GM19455 (cell line): ENCODE results near the gene NCOA3.

Experiments used
- ATAC-seq: cut with Tn5 transposase; IDR thresholded peaks from one replicate; pipeline ENCODE4 v1.9.1; 2021; ENCODE audit not compliant: unreplicated experiment

NCOA3 gene

DNA sequence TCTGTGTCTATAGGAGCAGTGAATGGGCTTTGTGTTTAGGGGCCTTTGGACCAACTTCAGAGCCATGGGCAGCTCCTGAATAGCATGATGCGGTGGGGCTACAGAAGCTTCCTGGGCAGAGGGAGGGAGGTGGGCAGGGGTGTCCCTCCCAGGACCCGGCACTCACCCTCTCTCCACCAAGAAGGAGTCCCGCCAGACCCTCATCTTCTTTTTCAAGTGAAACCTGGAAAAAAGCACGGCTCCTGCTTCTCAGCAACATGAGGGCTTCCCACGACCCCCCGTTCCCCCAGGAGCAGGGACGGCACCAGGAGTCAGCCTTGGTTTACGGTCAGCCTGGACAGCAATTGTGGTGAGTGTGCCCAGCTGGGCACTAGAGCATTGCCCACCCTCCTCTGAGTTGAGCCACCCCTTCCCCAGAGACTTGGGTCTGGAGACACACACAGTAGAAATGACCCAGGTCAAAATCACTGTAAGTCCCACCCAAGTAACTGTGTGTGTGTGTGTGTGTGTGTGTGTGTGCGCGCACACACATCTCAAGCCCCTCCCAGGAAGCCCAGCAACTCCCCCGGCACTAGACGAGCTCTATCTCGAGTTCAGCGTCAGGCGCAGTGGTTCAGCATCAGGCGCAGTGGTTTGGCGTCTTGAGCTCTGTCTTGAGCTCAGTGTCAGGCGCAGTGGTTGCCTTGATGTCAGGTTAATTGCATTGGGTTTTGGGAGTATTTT, 175.4 kb downstream of the NCOA3 start:
- no peak for ATAC-seq

DNA sequence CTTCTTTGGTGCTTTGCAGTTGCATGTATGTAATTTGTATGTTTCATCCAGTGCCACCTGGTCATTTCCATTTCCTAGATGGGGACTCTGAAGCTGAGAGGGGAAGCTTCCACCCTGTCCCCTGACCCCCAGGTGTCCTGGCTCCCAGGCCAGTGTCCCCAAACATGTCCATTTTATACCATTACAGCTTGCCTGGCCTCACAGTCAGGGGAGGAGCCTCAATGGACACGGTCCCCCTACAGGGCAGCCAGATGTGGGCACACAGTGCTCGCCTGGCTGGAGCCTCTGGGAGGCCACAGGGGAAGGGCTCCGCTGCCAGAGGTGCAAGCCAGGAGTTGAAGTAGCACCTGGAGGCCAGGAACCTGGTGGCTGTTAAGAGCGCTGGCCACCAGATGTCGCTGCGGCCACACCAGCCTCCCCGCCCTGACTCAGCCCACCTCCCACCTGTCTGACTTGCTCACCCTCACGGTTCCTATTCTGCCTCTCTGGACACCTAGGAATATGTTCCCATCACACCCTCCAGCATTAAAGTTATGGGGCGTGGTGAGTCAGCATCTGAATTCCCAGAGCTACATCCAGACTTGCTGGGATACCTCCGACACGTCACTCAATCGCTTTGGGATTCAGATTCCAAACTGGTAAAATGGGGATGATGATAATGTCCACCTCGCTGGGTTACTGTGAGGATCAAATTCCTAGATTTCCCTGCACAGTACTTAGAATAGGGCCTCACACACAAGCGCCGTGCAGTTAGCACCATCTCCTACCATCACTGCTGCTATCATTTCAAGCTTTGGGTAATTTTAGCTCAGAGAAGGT, 176.2 kb downstream of the NCOA3 start:
- ATAC-seq = no peak

DNA sequence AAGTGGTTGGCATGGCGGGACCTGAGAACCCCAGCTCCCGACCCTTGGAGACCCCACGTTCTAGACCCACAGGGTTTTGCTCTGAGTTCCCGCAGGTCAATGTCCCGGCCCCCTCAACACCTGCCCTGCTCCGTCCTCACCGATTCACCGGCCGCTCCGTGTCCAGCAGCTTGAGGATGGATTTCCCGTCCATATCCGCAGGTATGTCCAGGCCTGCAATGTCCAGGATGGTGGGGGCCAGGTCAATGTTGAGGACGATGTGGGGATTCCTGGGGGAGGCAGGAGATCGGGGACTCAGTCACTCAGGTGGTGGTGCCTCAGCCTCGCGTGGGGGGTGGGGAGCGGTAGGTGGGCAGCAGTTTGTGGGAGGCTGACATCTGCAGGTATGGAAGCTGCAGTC, 176.8 kb downstream of the NCOA3 start:
- ATAC-seq = no peak

DNA sequence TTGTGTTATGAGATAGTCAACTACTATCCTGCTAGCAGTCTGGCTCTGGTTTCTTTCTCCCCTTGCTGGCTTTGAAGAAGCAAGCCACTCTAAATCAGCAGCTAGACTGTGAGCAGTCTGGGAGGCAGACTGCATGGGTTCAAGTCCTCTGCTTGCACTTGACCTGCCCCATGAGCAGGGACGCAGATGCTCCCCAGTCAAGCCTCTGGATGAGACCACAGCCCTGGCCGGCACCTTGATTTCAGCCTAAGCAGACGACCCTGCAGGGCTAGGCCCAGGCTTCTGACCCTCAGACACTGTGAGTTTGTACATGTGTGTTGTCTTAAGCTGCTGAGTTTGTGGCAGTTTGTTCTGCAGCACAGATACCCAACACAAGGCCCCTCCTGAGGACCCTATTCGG, 177.8 kb downstream of the NCOA3 start:
- ATAC-seq = no peak

DNA sequence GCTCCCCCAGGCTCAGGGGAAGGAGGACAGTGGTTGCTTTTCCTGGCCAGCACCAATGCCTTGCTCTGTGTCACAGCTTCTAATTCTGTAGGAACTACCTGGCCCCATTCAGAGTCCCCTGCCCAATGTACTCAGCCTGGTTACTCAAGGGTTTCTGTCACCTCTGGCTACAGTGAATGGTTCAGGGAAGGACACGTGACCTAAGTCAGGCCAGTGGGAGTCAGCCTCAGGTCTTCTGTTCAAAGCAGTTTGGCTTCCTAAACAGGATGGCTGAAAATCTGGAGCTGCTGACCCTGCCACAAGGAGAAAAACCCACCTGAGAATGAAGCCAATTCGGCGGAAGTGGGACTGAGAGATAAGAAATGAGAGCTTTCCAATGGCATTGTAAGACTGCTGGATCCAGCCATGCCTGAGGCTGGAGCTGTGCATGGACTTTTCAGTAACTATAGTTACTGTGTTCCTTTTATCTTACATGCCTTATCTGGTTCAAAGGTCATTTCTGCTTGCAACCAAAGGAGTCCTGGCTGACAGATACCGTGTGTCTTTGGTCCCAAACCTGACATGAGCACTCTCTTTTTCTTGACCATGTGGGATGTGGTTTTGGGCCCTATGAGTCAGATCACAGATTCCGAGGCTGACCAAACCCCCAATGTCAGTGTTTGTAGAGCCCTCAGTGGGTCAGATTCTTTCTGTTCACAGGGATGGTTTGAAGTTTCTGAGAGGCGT, 179.3 kb downstream of the NCOA3 start:
- no peak for ATAC-seq

DNA sequence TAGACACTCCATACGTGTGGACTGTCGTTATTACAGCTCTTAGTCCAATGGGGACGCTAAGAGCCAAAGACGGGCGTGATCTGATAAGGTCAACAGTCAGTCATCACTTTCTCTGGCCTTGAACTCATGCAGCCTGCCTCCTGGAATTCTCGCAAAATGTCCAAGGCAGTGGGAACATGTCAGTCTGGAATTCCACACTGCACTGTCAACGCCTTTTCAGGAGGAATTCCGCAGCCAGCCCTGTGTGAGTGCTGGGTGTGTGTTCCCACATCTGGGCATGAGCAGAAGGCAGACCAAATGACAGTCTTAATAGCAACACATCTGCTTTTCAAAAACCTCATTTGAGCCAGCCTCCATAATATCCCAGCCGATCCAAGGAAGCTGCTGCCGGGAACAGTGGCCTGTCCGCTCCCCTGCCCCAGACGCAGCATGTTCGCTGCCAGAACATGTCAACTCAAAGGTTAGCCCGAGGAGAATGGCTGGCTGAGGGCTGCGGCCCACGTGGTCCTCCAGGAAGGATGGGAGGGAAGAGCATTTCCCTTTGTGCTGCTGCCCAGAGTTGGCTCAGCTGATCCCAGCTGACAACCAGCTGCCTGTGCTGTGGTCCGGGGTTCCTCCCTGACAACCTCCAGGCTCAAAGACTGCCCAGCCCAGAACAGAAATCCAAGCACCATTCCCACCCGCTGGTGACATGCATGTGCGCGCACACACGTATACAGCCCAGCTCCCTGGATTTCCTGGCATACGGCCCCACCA, 180.5 kb downstream of the NCOA3 start:
- ATAC-seq = no peak

DNA sequence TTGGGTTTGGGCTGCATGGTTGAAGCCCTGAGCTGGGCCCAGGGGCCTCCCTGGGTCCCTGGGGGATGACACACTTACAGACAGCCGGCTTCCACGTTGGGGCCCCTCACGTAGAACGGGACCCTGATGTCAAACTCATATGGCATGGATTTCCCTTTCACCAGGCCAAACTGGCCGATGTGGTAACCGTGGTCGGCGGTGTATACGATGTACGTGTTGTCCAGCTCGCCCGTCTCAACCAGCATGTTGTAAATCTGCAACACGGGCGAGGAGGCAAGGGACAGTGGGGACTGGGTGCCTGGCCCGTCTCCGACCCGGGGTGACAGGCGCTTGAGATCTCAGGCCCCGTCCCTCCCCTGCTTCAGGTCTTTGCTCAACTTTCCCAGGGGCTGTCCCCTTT, 181.2 kb downstream of the NCOA3 start:
- no peak for ATAC-seq

DNA sequence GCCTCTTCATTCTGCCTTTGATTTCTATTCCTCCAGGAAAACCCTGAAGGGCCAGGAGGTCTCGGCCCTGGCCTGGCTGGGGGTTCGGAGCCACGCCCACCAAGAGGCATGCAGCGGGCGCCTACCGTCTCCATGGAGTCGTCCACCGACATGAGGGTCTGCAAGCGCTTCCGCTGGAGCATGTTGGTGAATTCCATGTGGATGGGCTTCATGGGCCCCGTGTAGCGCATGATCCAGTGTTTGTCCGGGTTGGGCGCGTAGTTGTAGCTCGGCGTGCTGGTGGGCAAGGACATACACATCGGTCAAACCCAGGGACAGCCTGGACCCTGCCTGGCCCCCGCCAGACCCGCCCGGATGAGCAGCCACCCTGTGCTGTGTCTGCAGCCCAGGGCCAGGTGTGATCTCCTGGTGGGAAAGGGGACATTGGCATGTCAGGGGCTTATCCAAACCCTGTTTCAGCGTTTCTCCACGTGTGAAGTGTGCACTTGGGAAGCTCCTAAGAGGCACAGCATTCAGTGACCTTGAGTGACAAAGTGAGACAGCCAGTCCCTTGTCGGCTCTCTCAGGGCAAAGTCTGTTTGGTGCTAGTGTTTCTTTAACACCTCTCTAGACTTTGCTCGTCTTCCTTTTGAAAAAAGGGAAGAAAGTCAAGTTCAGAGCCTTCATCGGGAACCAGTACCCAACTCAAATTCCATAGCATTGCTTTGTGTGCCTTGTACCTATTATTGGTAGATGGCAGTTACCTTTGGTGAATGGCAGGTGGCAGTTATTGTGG, 182.8 kb downstream of the NCOA3 start:
- no peak for ATAC-seq

DNA sequence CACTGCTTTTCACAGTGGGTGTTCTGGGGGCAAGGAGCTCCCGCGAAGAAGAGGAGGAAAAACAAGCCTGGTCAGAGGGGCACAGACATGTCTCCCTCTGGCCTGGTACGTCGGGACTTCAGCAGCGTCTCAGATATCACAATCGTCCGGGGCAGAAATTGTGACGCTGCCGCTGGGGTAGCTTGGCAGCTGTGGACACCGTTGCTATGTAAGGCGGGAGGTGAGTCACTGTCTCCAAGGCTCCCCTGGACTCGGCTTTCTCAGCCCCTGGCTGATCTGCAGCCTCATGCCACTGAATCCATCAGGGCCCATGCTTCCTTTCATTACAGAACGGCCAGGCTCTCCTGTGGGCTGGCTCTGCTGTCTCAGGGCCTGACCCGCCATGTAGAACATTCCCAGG, 184.9 kb downstream of the NCOA3 start:
- no peak for ATAC-seq

DNA sequence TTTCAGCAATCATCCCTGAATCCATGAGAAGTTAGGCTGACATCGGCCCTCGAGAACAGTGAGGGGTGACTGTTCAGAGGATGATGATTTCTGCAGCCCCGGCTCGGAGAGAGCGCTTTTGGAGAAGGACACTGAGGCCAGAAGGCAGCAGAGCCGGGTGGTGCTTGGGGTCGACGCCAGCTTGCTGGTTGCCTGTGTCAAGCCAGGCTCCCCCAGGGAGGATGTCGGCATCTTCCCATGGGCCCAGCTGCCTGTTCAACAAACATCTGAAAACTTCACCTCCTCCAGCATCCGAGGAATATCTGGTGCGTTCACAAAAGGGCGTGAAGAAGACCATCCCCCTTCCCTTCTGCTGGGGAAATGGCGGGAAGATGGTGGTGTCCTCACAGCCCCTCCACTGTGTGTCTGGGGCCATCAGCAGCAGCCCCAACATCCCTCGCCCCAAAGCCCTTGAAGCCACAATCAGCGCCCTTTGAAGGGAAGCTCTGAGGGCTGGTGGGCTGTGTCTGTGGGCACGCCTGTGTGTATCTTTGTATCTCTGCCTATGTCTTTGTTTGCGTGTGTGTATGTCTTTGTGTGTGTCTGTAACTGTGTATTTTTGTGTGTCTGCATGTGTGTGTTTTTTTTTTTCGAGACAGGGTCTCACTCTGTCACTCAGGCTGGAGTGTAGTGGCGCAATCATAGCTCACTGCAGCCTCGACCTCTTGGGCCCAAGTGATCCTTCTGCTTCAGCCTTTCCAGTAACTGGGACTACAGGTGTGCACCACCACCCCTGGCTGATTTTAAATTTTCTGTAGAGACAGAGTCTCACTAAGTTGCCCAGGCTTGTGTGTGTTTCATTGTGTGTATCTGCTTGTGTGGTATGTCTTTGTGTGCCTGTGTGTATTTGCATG, 185.7 kb downstream of the NCOA3 start:
- no peak for ATAC-seq

DNA sequence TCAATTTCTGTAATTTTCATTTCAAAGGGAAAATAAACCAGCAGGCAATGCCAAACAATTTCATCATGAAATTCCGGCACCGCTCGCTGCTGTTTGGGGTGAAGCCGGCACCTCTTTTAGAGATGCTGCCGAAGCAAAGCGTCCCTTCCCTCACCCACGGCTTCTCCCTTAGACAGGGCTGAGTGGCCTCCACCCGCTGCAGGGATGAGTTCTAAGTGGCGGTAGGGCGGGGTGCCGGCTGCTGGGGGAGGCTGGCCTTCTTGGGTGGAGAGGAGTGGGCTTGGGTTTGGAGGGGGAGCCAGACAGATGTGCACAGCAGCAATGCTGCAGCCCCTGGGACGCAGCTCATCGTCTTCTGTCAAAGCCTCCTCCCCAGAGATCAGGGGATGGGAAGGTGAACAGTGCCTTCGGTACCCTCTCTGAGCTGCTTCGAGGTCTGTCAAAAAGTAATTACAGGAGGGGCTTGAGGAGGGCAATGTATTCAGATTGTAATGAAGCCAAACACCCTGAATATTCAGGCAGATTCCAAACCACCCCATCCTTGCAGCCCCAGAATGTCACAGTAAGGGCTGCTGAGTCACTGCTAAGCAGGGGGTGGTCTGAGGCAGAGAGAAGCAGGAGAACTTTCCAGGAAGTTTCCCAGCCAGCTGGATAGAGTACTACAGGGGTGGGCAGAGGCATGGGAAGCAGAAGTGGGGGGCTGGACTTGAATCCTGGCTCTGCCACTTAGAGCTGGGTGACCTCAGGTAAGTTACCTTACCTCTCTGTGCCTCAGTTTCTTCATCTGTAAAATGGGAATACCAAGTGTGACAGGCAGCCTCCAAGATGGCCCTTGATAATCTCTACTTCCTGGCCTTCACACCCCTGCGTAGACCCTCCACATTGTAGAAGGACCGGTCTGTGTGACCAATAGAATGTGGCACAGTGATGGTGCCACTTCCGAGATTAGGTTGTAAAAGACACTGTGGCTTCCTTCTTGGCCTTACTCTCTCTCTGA, 187.0 kb downstream of the NCOA3 start:
- ATAC-seq = no peak

DNA sequence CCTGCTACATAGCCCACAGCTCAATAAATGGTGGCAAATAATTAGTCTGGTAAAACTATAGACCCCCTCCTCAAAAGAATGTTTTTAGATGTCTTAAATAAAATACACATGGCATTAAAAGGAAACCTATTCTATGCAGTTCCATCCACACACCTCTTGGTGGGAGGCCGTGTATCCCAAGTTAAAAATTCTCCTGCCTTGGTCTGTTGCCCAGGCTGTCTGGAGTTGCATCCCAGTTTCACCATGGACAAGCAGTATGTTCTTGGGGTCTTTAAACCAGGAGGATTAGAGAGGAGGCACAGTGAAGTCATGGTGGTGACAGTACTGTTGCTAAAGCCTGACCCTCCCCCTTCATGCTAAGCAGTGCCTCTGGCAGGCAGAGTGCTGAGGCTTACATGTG, 188.0 kb downstream of the NCOA3 start:
- ATAC-seq = no peak

DNA sequence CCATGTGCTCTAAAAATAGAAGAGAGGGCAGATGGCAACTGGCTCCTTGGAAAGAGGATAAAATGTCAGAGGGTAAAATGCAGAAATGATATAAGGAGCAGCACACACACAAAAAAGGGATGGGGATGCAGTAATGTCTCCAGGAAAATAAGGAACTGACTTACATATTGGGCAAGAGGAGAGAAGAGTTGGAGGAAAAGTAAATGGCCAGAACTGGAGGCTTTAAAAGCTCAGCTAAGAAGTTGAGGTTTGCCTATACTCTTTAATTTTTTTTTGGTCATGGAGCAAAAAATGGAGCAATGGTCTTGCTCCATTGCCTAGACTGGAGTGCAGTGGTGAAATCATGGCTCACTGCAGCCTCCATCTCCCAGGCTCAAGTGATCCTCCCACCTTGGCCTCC, 189.9 kb downstream of the NCOA3 start:
- ATAC-seq = no peak

DNA sequence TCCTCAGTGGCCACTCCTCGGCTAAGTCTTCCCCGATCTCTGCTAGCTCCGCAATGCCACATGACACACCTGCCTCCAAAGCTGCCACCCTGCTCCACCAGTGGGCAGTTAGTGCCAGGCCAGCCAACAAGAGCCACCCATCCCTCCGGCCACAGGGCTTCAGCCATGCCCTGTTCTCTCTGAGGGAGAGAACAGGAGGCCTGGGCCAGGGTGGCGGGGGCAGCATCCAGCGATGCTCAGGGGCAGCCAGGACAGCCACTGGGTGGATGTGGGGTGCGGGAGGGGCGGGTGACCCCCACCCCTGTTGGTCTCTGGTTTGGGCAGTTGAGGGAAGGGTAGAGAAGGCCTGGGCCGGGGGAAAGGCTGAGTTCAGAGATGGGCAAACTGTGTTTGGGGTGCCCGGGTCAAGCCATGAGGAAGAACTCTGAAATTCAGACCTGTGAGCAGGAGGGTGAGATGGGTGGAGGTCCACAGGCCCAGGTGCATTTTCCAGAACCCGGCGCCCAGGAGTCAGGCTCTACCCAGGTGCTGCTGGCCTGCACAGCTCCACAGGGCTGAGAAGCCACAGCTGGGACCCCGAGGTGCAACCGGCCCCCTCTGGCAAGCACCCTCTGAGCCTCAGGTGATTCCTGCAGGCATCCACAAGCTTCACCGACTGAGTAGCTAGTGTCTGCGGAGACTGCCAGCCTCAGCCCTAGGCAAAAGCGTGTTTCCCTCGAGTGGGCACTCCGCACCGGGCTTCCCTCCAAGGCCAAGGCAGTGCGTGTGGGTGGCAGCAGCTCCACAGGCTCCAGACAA, 192.5 kb downstream of the NCOA3 start:
- ATAC-seq = no peak

DNA sequence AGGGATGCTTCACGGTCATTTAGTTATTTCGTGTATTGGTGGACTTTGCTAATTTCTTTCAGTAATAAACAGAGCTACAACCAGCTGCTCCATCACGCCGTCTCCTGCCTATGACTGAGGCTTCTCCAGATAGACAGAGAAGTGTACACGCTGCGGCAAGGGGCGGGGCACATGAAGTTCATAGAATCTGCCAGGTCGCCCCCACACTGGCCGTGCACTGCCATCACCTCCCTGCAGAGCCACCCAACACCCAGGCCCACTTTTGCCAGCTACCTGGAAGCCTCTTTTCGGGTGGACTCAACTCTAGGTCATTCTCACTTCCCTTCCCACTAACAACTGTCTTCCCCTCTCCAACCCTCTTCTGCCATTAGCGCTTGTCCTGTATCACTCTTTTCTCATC, 195.2 kb downstream of the NCOA3 start:
- no peak for ATAC-seq

DNA sequence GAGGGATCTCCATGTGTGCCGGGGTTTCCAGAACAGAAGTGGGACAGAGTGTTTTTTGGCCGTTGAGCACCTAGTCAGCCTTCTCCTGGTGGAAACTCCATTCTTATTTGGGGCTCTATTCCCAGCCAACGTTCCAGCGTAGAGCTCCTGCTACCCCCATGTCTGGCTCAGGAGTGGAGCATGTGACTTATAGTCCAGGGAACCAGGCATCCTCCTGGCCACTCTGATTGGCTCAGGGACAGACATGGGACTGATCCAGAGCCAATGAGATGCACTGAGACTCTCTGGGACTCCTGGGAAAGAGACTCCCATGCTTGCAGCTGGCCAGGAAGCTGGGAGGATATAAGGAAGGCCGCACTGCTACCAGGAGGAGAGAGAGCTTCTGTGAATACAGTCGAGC, 196.5 kb downstream of the NCOA3 start:
- ATAC-seq = no peak

DNA sequence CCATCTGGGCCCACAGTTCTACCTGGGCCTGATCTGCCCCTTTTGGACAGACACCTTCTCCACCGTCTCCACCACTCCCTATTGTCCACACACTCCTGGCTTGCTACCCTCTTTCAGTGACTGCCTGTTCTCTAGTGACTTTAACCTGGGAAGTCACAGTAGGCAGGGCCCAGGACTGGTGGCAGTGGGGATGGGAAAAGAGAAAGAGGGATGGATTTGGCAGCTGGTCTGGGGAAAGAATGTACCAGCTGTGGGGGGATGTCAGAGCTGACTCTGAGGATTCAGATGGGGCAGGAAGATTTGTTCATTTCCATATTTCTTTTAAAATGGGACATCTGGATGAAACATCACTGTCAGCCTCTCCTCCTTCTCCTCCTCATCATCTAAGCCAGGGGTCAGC, 198.1 kb downstream of the NCOA3 start:
- no peak for ATAC-seq
